ENCODE results near the gene ETNPPL. TPM values are rescaled to one million over a fixed set of nuclear protein-coding genes. Genes with fewer than 3 reads are reported as not detected.
A peak's percentile ranks its signal among the peaks of the same experiment; 100 is the strongest.

The ETNPPL gene
- total RNA-seq, 1 experiment from 2014 or later = not detected

GRCh38 chr4:108763226-108763593, 357 bp upstream of the ETNPPL start:
- TF ChIP-seq EZH2phosphoT487 (IDR thresholded peaks at IDR 0.05; ENCODE audit: borderline replicate concordance, low read length) (no peak), EZH2 (IDR thresholded peaks at IDR 0.05; ENCODE audit: low read length, unreplicated experiment) (no peak), CTCF (conservative IDR thresholded peaks at IDR 0.05; ENCODE audit: low read depth, low read length) (no peak)
- no peak overlapping the region for H3K9ac ChIP-seq (ENCODE audit: low read length)
- H3K27me3 ChIP-seq (ENCODE audit: low read length) = peaks cover 41% of the 10 kb centered on the region
- no peaks in the 10 kb centered on the region for H3K36me3 ChIP-seq (ENCODE audit: low read depth, low read length)
- DNase-seq (no peak), ATAC-seq (no peak)
- H2AFZ ChIP-seq (ENCODE audit: low read length) = peak overlapping the region; percentile 55
- H3F3A ChIP-seq (ENCODE audit: low read length, unreplicated experiment) = no peaks in the 10 kb centered on the region
- H3K4me2 ChIP-seq (ENCODE audit: low read length) = peak overlapping the region; percentile 83
- CTCF ChIA-PET = no interaction called here
- 0 out of 2 replicates have a peak, but pooled peaks cover 4% of the 10 kb centered on the region for H3K4me1 ChIP-seq (ENCODE audit: insufficient read depth, low read length)
- intact Hi-C loops (cut with micrococcal nuclease) = no loop called here
- H4K20me1 ChIP-seq (ENCODE audit: low read length) = no peaks in the 10 kb centered on the region
- BruUV-seq (replicated peaks) = no TSS peak
- no peaks in the 10 kb centered on the region for H3K79me2 ChIP-seq (ENCODE audit: low read length)
- POLR2A ChIA-PET (ENCODE audit: unreplicated experiment) = no interaction called here
- no peaks in the 10 kb centered on the region for H3K9me2 ChIP-seq (replicated peaks; ENCODE audit: low read length)
- no peak overlapping the region for H3K27ac ChIP-seq (ENCODE audit: low read length)
- no peaks in the 10 kb centered on the region for H3K9me3 ChIP-seq (ENCODE audit: low read length)
- H3K4me3 ChIP-seq (ENCODE audit: low read length) = peak overlapping the region; percentile 58

GRCh38 chr4:108758498-108758897, 4.4 kb downstream of the ETNPPL start:
- Histone ChIP-seq H3K9ac (ENCODE audit: low read length) (no peak overlapping the region), H3K9me2 (replicated peaks; ENCODE audit: low read length) (no peaks in the 10 kb centered on the region), H2AFZ (ENCODE audit: low read length) (no peak overlapping the region), H3K9me3 (ENCODE audit: low read length) (no peaks in the 10 kb centered on the region), H3K4me2 (ENCODE audit: low read length) (no peak overlapping the region), H3K27me3 (ENCODE audit: low read length) (peaks cover 54% of the 10 kb centered on the region), H4K20me1 (ENCODE audit: low read length) (no peaks in the 10 kb centered on the region), H3K79me2 (ENCODE audit: low read length) (no peaks in the 10 kb centered on the region), H3K27ac (ENCODE audit: low read length) (no peak overlapping the region), H3K4me3 (ENCODE audit: low read length) (no peak overlapping the region), H3K4me1 (ENCODE audit: insufficient read depth, low read length) (0 out of 2 replicates have a peak, but pooled peaks cover 4% of the 10 kb centered on the region), H3F3A (ENCODE audit: low read length, unreplicated experiment) (no peaks in the 10 kb centered on the region), H3K36me3 (ENCODE audit: low read depth, low read length) (no peaks in the 10 kb centered on the region)
- CTCF ChIA-PET = no interaction called here
- POLR2A ChIA-PET (ENCODE audit: unreplicated experiment) = no interaction called here
- DNase-seq (no peak), ATAC-seq (no peak)
- TF ChIP-seq EZH2phosphoT487 (IDR thresholded peaks at IDR 0.05; ENCODE audit: borderline replicate concordance, low read length) (no peak), EZH2 (IDR thresholded peaks at IDR 0.05; ENCODE audit: low read length, unreplicated experiment) (no peak), CTCF (conservative IDR thresholded peaks at IDR 0.05; ENCODE audit: low read depth, low read length) (no peak)
- BruUV-seq (replicated peaks) = no TSS peak
- intact Hi-C loops (cut with micrococcal nuclease) = no loop called here

- H3K79me2 ChIP-seq (ENCODE audit: low read length) = no peaks in the 10 kb centered on the region
- no peaks in the 10 kb centered on the region for H3F3A ChIP-seq (ENCODE audit: low read length, unreplicated experiment)
- no peak for DNase-seq
- no peak overlapping the region for H3K9ac ChIP-seq (ENCODE audit: low read length)
- no peak for ATAC-seq
- no peaks in the 10 kb centered on the region for H3K9me2 ChIP-seq (replicated peaks; ENCODE audit: low read length)
- H3K4me1 ChIP-seq (ENCODE audit: insufficient read depth, low read length) = no peaks in the 10 kb centered on the region
- no peak overlapping the region for H3K4me3 ChIP-seq (ENCODE audit: low read length)
- no peaks in the 10 kb centered on the region for H4K20me1 ChIP-seq (ENCODE audit: low read length)
- POLR2A ChIA-PET (ENCODE audit: unreplicated experiment) = no interaction called here
- CTCF ChIA-PET = no interaction called here
- peaks cover 19% of the 10 kb centered on the region; the same call in 1 of the 2 replicates for H3K27me3 ChIP-seq (ENCODE audit: low read length)
- intact Hi-C loops (cut with micrococcal nuclease) = no loop called here
- BruUV-seq (replicated peaks) = no TSS peak
- H3K36me3 ChIP-seq (ENCODE audit: low read depth, low read length) = no peaks in the 10 kb centered on the region
- no peak overlapping the region for H2AFZ ChIP-seq (ENCODE audit: low read length)
- TF ChIP-seq EZH2 (IDR thresholded peaks at IDR 0.05; ENCODE audit: low read length, unreplicated experiment) (no peak), CTCF (conservative IDR thresholded peaks at IDR 0.05; ENCODE audit: low read depth, low read length) (no peak), EZH2phosphoT487 (IDR thresholded peaks at IDR 0.05; ENCODE audit: borderline replicate concordance, low read length) (no peak)
- no peaks in the 10 kb centered on the region for H3K9me3 ChIP-seq (ENCODE audit: low read length)
- H3K4me2 ChIP-seq (ENCODE audit: low read length) = no peak overlapping the region
- H3K27ac ChIP-seq (ENCODE audit: low read length) = no peak overlapping the region
These were observed 8.5 kb downstream of the ETNPPL start for GRCh38 chr4:108754327-108754726.
